Pancreas (tissue), 10 donors: ENCODE results near the gene PTGES2. TPM values are rescaled to one million over a fixed set of nuclear protein-coding genes. Genes with fewer than 3 reads are reported as not detected.
A peak's percentile ranks its signal among the peaks of the same experiment; 100 is the strongest.
"Not testable (repeated sequence)": the region's sequence is repeated elsewhere in the genome, so short reads cannot be mapped to it uniquely, and the experiment has no call there.

Experiments
- ATAC-seq, 4 donors: fragments of 200-7000 bp; cut with Tn5 transposase; one replicate each; pipeline versions ENCODE4 v1.8.0 to v1.9.1; 2020; ENCODE audit warnings: mild to moderate bottlenecking in 4 of 4, moderate library complexity in 4 of 4
- DNase-seq, 6 donors: peaks; one replicate each; pipeline ENCODE4 v3.0.0-alpha.2; 2020
- FAIRE-seq: peaks from 2 replicates; lab custom pipeline; 2012; peaks lifted over from hg19 to GRCh38; lab: Jason Lieb, UNC
- H3K27ac ChIP-seq, 4 donors: fragments of 200-600 bp; sonication (generic); 1 replicate in 3 of 4; 2 replicates in 1 of 4; pipeline versions ENCODE4 v1.5.0 to v1.8.0; 2020
- H3K27me3 ChIP-seq, 4 donors: fragments of 200-600 bp; one replicate each; pipeline ENCODE4 v1.8.0; 2021
- H3K36me3 ChIP-seq, 3 donors: fragments of 200-600 bp; sonication (generic) in 1 of 3; one replicate each; pipeline versions ENCODE4 v1.5.0 to v1.8.0; 2020 to 2021
- H3K4me1 ChIP-seq, 3 donors: fragments of 200-600 bp; one replicate each; pipeline ENCODE4 v1.8.0; 2021
- H3K4me3 ChIP-seq, 4 donors: fragments of 200-600 bp; sonication (generic) in 2 of 4; one replicate each; pipeline versions ENCODE4 v1.5.0 to v1.8.0; 2020 to 2021
- H3K9me3 ChIP-seq, 4 donors: fragments of 200-600 bp; one replicate each; pipeline ENCODE4 v1.8.0; 2021
- CTCF ChIP-seq, 4 donors: fragments of 200-600 bp; sonication (generic) in 3 of 4; IDR thresholded peaks; one replicate each; pipeline versions ENCODE4 v1.5.0 to v1.8.0; 2021; ENCODE audit warnings: antibody characterized with exemption in 4 of 4
- WGBS, 2 donors: extraction: QIAGEN DNeasy Blood & Tissue Kit; methylation state at CpG; one replicate each; pipeline ENCODE4 v1.1.7; 2013; 5-methylcytosine and 5-hydroxymethylcytosine counted together
- intact Hi-C, 3 donors: fragments of 100-400 bp; cut with DNase I; formaldehyde crosslinking; loops; one replicate each; pipeline versions ENCODE4 v1.11.1 to v1.14.2; 2022
- polyA plus RNA-seq, 2 donors: library from polyadenylated mRNA; stranded (reverse); fragments of 200-250 nt; gene quantifications; one replicate each; pipeline ENCODE4 v1.2.3, GENCODE V29; 2013
- total RNA-seq, 6 donors: library from RNA; stranded (reverse); fragmentation: NEBNext Ultra II Directional in 4 of 6; extraction: Animal tissue kit (Norgen Biotek cat#: 25700) in 4 of 6; gene quantifications; one replicate each; pipeline versions ENCODE4 v1.2.1 to v1.2.4, GENCODE V29; 2021 to 2023
- donor health status: healthy with polysubstance abuse.
- donor health status: DM: no; HTN: no; CAD: no; lungs with moderate emphysema.
- donor health status: DM: no; HTN: no; CAD: no.
- donor health status: control.
- donor health status: control.
- donor health status: Bipolar disorder and iron deficiency.
- donor health status: DM: yes; HTN: yes; CAD: no.
- donor health status: DM: no; HTN: no; CAD: no.
- donor health status: DM: no; HTN: no; CAD: no.
- donor health status: DM: yes; HTN: yes; CAD: no.

PTGES2 gene
- total and polyA plus RNA-seq, 8 donors: 25.4 to 78.5 (median 38.4) TPM

GRCh38 chr9:128115187-128116103, 12.1 kb downstream of the PTGES2 start:
- no peaks in the 10 kb centered on the region for H3K36me3 ChIP-seq
- H3K9me3 ChIP-seq: no peaks in the 10 kb centered on the region
- TF ChIP-seq CTCF (IDR thresholded peaks at IDR 0.05): no peak
- DNase-seq (peak; percentile 84 to 95 (median 91)), ATAC-seq (peak; percentile 77 to 88 (median 84)), FAIRE-seq (no peak)
- peaks cover 3 to 24% (median 15%) of the 10 kb centered on the region in 3 donors for H3K4me1 ChIP-seq
- peak overlapping the region in 2 of 4 donors; percentile 5 to 6 for H3K4me3 ChIP-seq
- H3K27me3 ChIP-seq: no peaks in the 10 kb centered on the region
- intact Hi-C loops: loop anchor here in 2 of 3 donors (5.0 kb wide), 1 partner anchor 173 kb away; no protein-coding TSS in a partner anchor
- H3K27ac ChIP-seq: peak overlapping the region; percentile 80 to 92 (median 86)
- 39 to 41% methylated on average over 26 of the region's 26 CpGs for WGBS, 2 donors

DNA sequence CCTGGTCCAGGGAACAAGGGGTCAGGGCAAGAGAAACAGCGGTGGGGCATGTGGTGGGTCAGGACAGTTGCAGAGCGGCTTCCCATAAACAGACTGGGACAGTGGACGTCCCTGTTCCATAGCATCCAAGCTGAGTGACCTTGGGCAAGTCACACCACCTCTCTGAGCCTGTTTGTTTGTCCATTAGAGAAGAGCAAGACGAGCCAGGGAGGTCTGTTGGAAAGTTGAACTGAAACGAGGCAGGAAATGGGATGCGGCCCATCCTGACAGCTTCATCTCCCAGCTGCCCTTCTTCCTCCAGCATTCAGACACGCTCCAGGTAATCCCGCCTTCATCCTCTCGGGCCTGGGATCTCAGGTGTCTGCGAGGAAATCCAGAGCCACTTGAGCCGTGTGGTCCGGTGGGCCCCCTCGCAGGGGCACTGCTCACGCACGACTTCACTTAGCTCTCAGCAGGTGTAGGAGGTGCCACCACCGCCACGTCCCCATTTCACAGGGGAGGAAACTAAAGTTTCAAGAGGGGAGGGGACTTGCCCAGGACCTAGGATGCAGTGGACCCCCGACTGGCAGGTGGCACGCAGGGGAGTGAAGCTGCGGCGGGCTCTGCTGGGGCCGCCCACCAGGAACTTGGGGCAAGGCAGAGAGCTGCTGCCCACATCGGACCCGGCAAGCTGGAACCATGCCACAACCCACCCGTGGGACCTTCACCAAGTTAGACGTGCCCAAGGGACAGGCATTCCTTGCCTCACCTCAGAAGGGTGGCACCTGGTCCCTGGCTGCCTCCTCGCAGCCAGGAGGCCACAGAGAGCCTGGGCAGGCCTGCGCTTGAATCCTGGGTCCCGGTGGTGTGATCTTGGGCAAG, 13.0 kb downstream of the PTGES2 start:
- no peak for TF ChIP-seq CTCF (IDR thresholded peaks at IDR 0.05)
- intact Hi-C loops: loop anchor here in 2 of 3 donors (5.0 kb wide), 1 partner anchor 172 kb away; no protein-coding TSS in a partner anchor
- Histone ChIP-seq H3K9me3 (no peaks in the 10 kb centered on the region), H3K4me1 (peaks cover 3 to 17% (median 10%) of the 10 kb centered on the region in 3 donors), H3K4me3 (peak overlapping the region in 2 of 4 donors; percentile 5 to 6), H3K27ac (peak overlapping the region; percentile 80 to 92 (median 86)), H3K27me3 (no peaks in the 10 kb centered on the region), H3K36me3 (no peaks in the 10 kb centered on the region)
- FAIRE-seq (no peak), ATAC-seq (peak; percentile 1 to 5 (median 2)), DNase-seq (peak in 5 of 6 donors; percentile 50 to 88 (median 61))
- WGBS, 2 donors: 69 to 70% methylated on average over 29 of the region's 29 CpGs

- ATAC-seq: no peak
- DNase-seq: peak in 4 of 6 donors; percentile 46 to 63 (median 62)
- no peaks in the 10 kb centered on the region for H3K9me3 ChIP-seq
- peaks cover 3 to 14% (median 10%) of the 10 kb centered on the region in 3 donors for H3K4me1 ChIP-seq
- H3K27ac ChIP-seq: peak overlapping the region in 2 of 4 donors; percentile 80 to 92
- FAIRE-seq: no peak
- no peak overlapping the region for H3K4me3 ChIP-seq
- WGBS, 2 donors: 86 to 89% methylated on average over 11 to 12 of the region's 12 CpGs
- H3K36me3 ChIP-seq: no peaks in the 10 kb centered on the region
- H3K27me3 ChIP-seq: no peaks in the 10 kb centered on the region
- TF ChIP-seq CTCF (IDR thresholded peaks at IDR 0.05): no peak
- intact Hi-C loops: no loop called here
Measured at GRCh38 chr9:128113526-128114325, 13.8 kb downstream of the PTGES2 start.

DNA sequence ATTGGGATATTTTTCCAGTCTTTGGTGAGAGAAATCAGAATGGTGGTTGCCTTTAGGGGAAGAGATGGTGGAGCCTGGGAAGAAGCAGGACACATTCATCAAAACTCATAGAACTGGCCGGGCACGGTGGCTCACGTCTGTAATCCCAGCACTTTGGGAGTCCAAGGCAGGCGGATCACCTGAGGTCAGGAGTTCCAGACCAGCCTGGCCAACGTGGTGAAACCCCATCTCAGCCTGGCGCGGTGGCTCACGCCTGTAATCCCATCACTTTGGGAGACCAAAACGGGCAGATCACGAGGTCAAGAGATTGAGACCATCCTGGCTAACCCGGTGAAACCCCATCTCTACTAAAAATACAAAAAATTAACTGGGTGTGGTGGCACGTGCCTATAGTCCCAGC, 15.8 kb downstream of the PTGES2 start:
- 82 to 85% methylated on average over 12 of the region's 12 CpGs for whole genome bisulfite sequencing, 2 donors
- ATAC-seq, H3K27ac ChIP-seq, H3K27me3 ChIP-seq, H3K9me3 ChIP-seq, intact Hi-C loops, FAIRE-seq, H3K4me3 ChIP-seq: not testable (repeated sequence)
- H3K4me1 ChIP-seq: peaks cover 3 to 14% (median 10%) of the 10 kb centered on the region in 3 donors
- peaks cover 3 to 17% (median 14%) of the 10 kb centered on the region in 3 donors for H3K36me3 ChIP-seq
- DNase-seq: peak in 5 of 6 donors; percentile 2 to 30 (median 22)
